Stimulated activated CD4-positive, alpha-beta T cell treated with anti-CD3 and anti-CD28 coated beads, Interleukin-2, amount 100 ng/mL, for 24 hours (primary cell): Measurements from ENCODE around the gene HPSE2.
"Not testable (repeated sequence)": the region's sequence is repeated elsewhere in the genome, so short reads cannot be mapped to it uniquely, and the experiment has no call there.

Source experiments
- DNase-seq, 2 donors: peaks; one replicate each; pipeline ENCODE4 v3.0.0-alpha.2; 2020

Gene HPSE2

DNA sequence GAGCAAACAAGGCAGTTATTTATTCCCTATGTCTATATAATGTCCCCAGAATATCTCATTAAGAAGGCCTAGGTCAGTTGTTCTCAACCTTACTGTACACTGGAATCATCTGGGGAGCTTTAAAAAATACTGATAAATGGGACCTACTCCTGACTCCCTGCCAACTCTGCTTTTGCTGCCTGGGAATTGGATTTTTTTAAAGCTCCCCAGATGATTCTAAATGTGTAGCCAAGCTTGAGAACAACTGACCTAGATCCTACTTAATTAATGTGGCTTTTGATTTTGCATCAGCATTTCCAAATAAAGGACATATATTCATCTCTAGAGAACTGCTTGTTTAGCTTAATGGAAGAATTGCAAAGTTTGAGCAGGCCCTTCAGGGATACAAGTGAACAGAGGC, 697.2 kb downstream of the HPSE2 start:
- DNase-seq, result no peak

DNA sequence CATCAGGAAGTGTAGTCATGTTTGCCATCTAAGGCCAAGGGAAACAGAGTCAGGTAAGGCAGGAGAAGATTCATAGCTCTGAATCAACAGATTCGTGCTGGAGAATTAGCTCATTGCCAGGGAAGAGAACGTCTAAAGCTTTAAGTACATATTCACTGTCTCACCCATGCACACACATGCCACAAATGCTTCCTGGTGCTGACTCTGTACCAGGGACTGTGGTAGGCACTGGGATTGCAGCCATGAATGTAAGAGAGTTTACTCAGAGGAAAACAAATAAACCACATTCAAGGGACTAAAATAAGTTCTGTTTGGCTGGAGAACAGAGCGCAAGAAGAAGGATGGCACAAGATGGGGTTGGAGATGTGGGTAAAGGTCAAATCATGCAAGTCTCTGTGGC, 699.1 kb downstream of the HPSE2 start:
- DNase-seq, result no peak

DNA sequence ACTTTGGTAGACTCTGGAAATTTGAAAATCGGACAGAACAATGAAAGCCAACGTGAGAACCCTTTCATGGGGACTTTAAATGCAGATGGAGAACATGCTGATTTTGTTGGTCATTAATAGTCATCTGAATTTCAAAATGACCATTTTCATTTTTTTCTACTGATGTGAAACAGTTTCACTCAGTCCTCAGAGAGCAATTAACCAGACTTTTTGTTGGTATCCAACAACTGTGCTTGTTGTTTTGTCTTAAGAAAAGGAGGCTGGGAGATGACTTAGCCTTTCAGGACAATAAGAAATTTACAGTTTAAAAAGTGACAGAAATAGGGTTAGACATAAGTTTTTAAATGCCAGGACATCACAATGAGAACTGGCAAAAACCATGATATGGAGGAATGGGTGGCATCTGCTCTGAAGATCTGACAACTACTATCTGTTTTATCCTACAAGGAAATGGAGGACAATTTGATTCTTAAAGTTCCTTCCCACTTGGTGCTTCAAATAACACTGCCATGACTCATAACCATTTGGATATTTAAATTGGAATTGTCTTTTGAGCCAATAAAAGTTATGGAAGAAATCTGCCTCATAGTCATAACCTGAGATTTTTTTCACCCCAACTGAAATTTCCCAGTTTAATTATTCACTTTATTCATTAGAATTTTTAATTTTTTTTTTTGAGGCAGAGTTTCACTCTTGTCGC, 701.8 kb downstream of the HPSE2 start:
- DNase-seq, result no peak

DNA sequence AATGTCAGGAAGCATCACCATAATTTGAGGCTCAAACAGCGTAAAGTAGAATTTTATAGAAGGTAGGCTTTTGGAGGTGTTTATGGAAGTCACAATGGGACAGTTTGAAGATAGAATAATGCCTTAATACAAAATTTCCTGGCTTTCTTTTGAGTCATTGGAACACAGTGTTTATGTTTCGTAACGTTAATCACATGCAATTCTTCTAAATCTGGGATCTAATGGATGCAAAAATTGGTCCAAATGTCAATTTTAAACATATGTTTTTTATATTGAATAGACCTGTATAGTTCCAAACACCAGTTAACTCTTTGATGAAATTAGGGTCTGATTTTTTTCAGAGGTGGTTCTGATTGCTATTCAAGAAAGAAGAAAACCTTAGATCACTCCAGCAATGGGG, 702.4 kb downstream of the HPSE2 start:
- DNase-seq, result no peak

DNA sequence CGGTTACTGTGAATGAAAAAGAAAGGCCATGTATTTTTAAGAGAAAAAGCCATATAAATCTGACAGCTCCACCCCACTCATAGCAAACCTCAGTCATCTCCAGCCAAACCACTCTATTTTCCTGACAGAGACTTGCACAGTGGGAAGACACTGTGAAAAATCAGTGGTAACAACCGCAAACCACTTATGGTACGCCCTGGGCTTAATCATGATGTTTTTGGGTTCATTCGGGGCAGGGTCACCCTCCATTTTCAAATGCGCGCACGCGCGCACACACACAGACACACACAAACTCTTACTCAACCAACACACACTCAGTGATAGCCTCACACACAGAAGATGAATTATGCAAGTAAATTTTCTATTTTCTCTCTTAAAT, 706.9 kb downstream of the HPSE2 start:
- DNase-seq, result no peak

DNA sequence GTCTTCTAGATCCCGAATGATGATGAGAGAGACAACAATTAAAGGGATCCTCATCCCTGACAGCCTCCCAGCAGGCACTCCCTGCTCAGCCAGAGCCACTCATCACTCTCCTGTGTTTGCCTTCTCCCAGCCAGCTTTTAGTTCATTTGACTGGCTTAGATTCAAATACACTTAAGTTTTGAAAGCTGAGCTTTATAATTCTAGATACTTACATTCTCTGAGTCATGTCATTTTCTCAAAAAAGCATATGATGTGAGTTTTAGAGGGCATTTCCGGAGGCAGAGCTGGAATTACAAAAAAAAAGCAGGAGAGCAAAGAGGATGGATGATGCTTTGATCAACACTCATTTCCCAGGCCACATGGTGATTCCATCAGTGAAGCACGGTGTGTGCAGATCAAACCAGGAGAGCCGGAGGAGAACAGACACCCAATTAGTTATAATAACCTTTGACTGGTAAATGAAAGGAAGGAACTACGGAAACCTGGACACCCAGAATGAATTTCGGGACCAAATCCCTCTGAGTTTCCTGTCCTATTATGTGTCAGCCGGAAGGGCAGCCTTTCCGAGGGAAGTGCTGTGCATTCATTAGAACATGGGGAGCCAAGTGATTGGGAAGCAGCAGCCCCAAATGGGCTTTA, 707.4 kb downstream of the HPSE2 start:
- DNase-seq, result no peak

DNA sequence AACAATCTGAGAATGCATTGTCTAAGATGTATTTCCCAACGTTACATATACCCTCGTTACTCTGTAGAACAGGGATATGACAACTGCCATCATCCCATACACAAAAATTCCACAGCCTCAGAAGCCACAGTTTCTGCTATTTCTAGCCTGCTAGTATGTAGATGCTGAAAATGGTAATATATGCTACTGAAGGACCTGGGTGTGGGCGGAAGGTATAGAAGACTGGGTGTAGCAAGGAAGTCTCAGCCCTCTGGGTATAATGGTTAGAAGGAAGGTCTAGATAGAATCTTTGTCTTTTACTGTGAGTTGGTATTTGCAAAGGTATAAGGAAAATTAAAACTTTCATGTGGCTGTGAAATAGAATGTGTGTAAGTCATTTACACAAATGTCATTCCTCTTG, 709.7 kb downstream of the HPSE2 start:
- no peak for DNase-seq

DNA sequence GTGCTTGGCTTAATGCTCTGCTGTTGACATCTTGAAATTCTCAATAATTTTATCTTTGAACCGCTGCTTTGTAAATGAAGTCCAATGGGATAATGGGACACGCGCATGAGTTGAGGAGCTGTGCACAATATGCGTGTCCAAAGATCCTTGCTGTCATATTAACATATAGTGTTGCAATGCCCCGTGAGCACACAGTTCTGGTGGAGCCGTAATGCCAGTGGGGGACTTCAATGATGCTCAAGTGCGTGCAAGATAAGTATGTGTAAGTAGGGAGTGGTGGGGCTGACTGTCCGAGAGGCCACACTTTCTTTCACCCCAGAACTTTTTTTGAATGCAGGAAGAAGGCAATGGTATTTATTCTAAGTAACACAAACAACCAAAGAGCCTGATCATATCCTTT, 711.5 kb downstream of the HPSE2 start:
- DNase-seq, result no peak

DNA sequence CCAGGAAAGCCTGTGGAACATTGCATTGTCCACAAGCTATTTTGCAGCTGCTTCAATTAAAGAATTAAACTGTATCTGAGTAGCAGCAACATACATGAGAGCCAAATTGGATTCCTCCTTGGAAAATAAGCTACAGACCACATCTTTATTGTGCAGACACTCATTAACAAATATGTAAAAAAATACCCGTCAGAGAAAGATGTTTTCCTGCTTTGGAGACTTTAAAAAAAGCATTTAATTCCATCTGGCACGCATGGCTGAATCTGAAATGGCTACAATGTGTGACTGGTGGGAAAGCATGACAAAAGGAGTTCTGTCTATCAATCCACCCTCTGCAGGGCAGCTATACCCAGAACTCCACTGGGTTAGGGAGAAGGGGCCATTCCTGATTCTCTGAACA, 715.8 kb downstream of the HPSE2 start:
- DNase-seq, result no peak

DNA sequence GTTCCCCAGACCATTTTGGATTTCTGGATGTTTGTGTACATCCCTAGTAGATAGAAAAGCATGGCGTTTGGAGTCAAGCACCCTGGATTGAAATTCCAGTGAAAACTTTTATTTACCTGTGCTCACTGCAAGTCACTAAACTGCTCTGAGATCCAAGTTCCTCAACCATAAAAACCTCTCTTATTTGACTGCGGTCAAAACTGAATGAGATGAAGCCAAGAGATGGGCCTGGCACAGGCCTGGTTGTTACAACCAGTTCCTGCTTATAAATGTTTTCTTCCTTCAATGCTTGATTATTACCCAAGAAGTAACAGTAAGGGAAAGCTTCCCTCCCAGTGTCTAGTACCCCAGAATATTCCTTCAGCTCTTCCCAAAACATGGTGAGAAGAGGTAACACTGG, 718.0 kb downstream of the HPSE2 start:
- DNase-seq, result no peak

DNA sequence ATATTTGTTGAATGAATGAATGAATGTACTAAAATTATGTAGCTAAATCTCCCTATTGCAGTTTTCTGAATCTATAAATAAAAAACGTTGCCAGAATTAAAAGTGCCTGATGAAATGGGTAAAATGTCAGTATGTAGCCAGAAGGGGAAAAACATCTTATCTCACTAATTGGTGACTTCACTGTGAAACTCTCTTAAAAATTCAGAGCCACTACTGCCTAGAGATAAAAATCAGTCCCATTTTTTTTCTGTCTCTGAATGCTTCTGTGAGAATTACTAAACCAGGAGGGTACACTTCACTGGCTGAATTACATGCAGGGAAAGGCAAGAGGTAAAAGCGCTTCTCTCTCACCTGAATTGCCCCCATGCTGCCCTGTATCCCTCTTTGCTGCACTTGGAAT, 719.3 kb downstream of the HPSE2 start:
- no peak for DNase-seq

DNA sequence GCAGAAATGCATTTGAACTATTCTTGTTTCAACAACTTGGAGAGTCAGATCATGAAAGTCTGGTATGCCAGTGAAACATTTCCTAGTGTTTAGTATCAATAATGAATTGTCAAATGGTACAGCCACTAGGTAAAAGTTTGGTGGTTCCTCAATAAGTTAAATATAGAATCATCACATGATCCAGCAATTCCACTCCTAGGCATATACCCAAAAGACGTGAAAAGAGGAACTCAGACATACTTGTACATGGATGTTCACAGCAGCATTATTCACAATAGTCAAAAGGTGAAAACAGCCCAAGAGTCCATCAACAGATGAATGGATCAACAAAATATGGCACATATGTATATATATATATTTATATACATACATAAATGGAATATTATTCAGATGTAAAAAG, 721.9 kb downstream of the HPSE2 start:
- DNase-seq, result no peak

DNA sequence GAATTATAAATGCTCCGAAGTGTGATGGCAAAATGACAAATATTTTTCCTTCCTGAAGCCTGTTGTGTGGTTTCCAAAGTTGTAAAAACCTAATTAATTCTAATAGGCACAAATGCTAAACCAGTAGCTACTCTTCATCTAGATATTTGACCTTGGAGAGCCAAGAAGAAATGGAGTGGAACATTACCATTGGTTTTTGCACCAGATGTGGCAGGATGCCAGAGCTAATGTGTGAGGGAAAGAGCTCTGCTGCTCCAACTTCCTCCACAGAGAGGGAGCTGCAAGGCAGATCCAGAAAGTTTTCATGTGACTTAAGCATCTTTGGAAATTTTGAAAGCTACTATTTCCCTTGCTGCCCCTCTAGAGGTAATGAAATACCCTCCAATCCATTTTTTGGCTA, 723.8 kb downstream of the HPSE2 start:
- no peak for DNase-seq

DNA sequence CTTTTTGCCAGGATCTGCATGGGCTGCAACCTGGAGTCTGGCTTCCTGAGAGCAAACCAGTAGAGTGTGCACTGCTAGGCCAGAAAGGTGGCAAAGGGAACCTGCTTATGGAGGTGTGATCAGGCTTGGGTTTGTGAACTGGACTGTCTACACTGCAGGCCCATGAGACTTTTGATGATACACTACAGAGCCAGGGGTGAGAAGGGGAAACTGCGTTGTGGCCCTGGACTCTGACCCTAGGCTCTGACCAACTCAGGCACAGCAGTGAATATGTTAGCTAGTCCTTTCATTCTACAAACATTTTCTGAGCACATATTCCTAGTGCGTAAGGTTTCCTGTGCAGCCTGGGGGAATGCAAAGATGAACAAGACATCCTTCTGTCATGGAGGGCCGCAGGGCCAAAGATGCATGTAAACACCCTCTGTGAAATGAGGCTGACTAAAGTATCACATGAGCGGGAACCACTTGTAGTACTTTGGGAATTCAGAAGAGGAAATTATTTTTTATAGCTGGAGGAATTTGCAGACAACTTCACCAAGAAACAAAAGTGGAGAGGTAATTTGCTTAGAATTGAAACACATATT, 725.1 kb downstream of the HPSE2 start:
- DNase-seq, result no peak

DNA sequence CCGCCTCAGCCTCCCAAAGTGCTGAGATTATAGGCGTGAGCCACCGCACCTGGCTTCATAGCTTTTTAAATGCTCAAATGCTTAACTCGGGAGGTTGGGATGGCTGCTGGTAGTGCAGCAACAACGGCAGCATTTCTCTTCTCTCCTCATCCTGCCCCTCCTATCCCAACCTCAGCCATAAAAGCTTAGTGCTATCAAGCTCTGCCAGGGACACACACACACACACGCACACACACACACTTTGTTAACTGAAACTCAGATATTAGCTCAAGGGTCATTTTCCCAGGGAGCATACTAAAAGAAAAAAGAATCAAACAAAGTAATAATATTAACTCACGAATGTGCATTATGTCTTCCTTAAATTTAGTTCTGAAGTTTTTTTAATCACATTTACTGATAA, 725.9 kb downstream of the HPSE2 start:
- DNase-seq, result no peak

DNA sequence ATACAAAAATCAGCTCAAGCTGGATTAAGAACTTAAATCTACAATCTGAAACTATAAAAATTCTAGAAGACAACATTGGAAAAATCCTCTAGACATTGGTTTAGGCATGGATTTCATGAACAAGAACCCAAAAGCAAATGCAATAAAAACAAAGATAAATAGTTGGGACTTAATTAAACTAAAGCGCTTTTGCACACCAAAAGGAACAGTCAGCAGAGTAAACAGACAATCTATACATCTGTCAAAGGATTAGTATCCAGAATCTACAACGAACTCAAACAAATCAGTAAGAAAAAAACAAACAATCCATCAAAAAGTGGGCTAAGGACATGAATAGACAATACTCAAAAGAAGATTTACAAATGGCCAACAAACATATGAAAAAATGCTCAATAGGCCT, 733.1 kb downstream of the HPSE2 start:
- DNase-seq, result not testable (repeated sequence)

DNA sequence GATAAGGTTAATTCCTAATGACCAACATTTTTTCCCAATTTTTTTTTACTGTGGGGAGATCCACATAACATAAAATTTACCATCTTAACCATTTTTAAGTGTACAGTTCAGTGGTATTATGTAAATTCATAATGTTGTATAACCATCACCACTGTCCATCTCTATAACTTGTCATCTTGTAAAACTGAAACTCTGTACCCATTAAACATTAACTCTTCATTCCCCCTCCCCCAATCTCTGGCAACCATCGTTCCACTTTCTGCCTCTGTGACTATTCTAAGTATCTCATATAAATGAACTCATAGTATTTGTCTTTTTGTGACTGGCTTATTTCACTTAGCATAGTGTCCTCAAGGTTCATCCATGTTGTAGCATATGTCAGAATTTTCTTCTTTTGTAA, 742.9 kb downstream of the HPSE2 start:
- DNase-seq, result no peak

DNA sequence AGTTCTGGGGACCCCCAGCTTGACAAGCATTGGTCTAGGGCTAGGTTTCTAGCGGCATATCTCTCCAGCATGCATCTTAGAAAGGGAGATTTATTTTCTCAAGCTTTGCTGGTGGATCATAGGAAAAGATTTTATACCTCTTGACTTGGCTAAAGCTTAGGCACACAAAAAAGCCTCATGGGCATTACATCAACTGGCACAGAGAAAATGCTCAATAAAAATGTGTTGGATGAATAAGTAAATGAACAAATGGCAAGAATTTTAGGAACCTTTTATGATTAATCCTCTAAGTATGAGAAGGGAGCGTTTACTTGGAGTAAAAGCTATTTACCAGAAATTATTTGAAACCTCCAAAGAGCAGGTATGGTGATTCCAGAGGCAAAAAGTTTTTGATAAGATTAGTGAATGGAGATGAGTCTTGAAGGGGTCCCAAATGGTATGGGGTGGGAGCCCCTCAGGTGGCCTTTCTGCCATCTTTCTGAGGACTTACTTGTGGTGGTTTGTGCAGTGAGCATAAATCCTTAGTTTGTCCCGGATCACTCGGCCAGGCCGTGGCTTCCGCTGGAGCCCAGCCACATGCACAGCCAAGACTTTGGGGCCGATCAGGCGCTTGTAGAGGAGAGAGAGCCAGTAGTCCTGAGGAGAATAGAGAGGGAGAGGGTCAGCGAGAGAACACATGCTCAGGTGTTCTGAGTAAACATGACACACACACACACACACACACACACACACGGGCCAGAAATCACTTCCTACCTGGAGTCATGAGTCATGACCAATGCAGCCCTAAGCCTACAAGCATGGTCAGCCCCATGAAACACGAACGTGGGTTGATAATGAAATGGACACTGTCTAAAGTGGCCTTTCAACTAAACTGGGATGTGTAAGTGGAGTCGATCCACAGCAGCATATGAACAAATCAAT, 745.8 kb downstream of the HPSE2 start:
- no peak for DNase-seq

DNA sequence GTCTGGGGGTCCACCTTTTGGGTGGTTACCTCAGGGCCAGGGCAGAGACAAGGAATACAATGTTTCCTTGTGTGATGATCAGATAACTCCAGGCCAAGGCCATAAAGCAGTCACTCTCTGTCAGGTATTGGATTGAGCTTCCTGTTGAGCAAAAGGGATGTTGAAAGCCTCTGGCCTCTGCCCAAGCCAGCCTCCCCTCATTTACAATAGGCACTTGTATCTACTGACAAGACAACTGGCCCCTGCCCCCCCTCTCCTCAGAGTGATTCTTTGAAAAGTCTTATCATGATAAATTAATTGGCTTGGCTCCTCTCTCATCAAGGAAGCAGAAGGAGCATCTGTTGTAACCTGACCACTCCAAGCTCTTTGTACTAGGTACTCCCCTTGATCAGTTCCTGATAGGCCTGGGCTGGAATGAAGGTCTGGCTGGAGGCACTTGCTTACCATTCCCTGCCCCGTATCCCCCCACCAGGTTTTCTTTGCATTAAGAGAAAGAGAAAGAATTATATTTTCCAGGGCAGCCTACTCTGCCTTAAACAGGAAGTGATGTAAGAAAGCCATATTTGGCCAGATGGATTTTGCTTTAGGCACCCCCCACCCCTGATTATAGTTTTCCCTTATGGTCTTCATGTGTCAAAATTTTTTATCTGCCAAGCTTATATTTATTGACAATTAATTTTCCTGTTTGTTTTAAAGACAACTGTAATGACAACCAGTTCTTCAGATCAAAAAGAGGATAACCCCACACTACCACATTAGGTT, 746.8 kb downstream of the HPSE2 start:
- no peak for DNase-seq

DNA sequence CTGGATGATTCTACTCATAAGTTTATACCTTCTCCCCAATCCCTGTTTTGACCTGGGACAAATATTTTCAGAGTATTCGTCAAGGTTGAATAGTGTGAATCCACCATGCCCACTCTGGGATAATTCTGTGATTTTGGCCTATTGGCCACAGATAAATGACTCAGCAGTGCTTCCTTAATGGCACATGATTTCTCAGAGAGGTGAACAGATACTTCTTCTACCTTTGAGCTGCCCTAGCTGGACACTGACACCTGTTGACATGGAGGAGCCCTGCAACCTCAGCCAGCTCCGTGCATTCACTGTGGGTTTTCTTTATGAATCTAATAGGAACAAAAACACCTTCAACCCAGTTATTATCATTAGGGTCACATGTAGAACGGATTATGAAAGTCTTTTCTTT, 748.0 kb downstream of the HPSE2 start:
- no peak for DNase-seq

DNA sequence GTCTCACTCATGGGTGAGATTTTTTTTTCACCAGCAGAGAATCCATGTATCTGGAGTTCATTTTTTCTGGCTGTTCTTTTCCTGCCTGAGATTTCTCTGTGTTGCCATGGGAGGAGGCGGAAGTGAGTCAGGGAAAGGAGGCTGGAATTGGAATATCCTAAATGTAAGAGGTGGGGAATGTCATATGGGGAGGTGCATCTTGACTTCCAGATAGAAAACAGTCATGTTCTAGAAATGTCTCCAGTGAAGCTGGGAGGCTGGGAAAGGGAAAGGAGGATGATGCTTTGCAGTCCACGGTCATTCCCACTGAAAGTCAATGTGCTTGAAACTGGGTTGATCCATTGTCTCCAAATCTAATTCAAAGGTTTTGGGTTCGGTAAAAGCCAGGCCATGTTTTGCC, 749.2 kb downstream of the HPSE2 start:
- no peak for DNase-seq

DNA sequence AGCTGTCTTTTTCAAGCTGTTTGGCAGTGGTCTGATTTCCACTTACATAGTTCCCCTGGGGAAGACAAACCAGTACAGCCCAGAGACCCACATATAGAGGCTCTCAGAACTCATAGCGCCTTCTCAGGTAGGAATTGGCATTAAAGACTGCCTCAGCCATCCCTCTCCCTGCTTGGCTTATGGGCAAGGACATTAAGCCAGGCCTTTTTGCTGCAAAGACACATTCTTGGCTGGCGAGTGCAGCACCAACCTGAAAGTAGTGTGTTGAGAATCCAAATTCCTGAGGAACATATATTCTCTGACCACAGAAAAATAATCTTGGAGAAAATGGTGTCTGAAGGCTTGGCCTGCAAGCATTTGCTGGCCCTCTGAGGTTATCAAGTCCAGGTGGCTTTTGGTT, 749.7 kb downstream of the HPSE2 start:
- no peak for DNase-seq

DNA sequence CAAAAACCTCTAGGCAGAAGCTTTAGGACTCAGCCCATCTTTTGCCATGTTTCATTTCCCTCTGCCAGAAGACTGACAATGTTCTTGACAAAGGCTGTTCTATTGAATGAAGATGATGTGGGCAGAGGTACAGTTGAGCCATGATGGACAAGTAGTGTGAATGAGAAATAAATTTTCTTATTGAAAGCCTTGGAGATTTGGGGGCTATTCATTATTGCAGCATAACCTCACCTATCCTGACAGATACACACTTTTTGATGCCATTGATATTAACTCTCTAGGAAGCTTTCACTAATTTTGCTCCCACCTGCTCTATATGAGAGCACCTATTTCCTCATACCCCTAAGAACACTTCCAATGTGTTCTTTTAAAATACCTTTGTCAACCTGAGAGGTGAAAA, 752.0 kb downstream of the HPSE2 start:
- no peak for DNase-seq
